WTC11 (cell line): ENCODE data around the gene NIN. TPM values are rescaled to one million over a fixed set of nuclear protein-coding genes. Genes with fewer than 3 reads are reported as not detected.

Experiments
- ATAC-seq: fragments of 200-7000 bp; cut with Tn5 transposase; 2 replicates; pipeline ENCODE4 v1.10.0; 2021; ENCODE audit warnings: mild to moderate bottlenecking, moderate library complexity
- CTCF ChIA-PET: fragments of 300-600 bp; sonication (Branson Sonifier 250); formaldehyde crosslinking; loops from one replicate; lab custom pipeline; 2021; ENCODE audit warnings: antibody characterized with exemption; lab: Charles Lee
- POLR2A ChIA-PET: fragments of 350-600 bp; sonication (Branson Sonifier 250); formaldehyde crosslinking; loops from one replicate; lab custom pipeline; 2021; ENCODE audit warnings: antibody characterized with exemption; lab: Charles Lee
- DNase-seq: peaks from one replicate; pipeline ENCODE4 v3.0.0; 2021; ENCODE audit warnings: low spot score
- H3K27ac Mint-ChIP-seq: 2 replicates; pipeline ENCODE4 v1.8.0; 2021; ENCODE audit warnings: mixed read lengths
- H3K27me3 Mint-ChIP-seq: 2 replicates; pipeline ENCODE4 v1.8.0; 2021; ENCODE audit warnings: low read depth, mild to moderate bottlenecking, moderate library complexity, mixed read lengths
- H3K36me3 Mint-ChIP-seq: 2 replicates; pipeline ENCODE4 v1.8.0; 2021; ENCODE audit warnings: mixed read lengths
- H3K4me1 Mint-ChIP-seq: 2 replicates; pipeline ENCODE4 v1.8.0; 2022; ENCODE audit warnings: mixed read lengths
- H3K4me3 Mint-ChIP-seq: 2 replicates; pipeline ENCODE4 v1.8.0; 2021; ENCODE audit warnings: mild to moderate bottlenecking, moderate library complexity, mixed read lengths
- H3K9me3 Mint-ChIP-seq: 2 replicates; pipeline ENCODE4 v1.8.0; 2021; ENCODE audit warnings: mixed read lengths
- ATF1 ChIP-seq: sonication (generic); formaldehyde crosslinking; IDR thresholded peaks from 2 replicates; pipeline ENCODE4 v1.8.1; 2023; ENCODE audit warnings: mild to moderate bottlenecking, moderate library complexity, missing genetic modification reagents
- CREB1 ChIP-seq: sonication (generic); formaldehyde crosslinking; IDR thresholded peaks from 2 replicates; pipeline ENCODE4 v1.8.0; 2023; ENCODE audit warnings: mild to moderate bottlenecking, missing genetic modification reagents
- CREM ChIP-seq: sonication (generic); formaldehyde crosslinking; IDR thresholded peaks from 2 replicates; pipeline ENCODE4 v1.8.1; 2022; ENCODE audit warnings: mild to moderate bottlenecking, missing genetic modification reagents, moderate library complexity
- CTCF ChIP-seq: fragments of 200-600 bp; IDR thresholded peaks from 2 replicates; pipeline ENCODE4 v1.8.0; 2022; ENCODE audit warnings: antibody characterized with exemption
- E2F1 ChIP-seq: sonication (generic); formaldehyde crosslinking; IDR thresholded peaks from 2 replicates; pipeline ENCODE4 v1.8.0; 2022; ENCODE audit warnings: mild to moderate bottlenecking, missing genetic modification reagents
- E2F5 ChIP-seq: sonication (generic); formaldehyde crosslinking; IDR thresholded peaks from 2 replicates; pipeline ENCODE4 v1.8.1; 2022; ENCODE audit warnings: mild to moderate bottlenecking, moderate library complexity, missing genetic modification reagents
- ELF4 ChIP-seq: sonication (generic); formaldehyde crosslinking; IDR thresholded peaks from 2 replicates; pipeline ENCODE4 v1.8.1; 2022; ENCODE audit warnings: low read depth, mild to moderate bottlenecking, moderate library complexity, missing genetic modification reagents
- ETV6 ChIP-seq: sonication (generic); formaldehyde crosslinking; IDR thresholded peaks from 2 replicates; pipeline ENCODE4 v1.8.1; 2022; ENCODE audit warnings: mild to moderate bottlenecking, missing genetic modification reagents
- FOXK1 ChIP-seq: sonication (generic); formaldehyde crosslinking; IDR thresholded peaks from 2 replicates; pipeline ENCODE4 v1.8.0; 2022; ENCODE audit warnings: mild to moderate bottlenecking, moderate library complexity, missing genetic modification reagents
- GTF2I ChIP-seq: fragments of 250-450 bp; sonication (Bioruptor Pico); conservative IDR thresholded peaks from 2 replicates; pipeline ENCODE4 v1.4.0; 2021; ENCODE audit warnings: mild to moderate bottlenecking
- HMGXB4 ChIP-seq: sonication (generic); formaldehyde crosslinking; IDR thresholded peaks from 2 replicates; pipeline ENCODE4 v1.8.1; 2023; ENCODE audit warnings: mild to moderate bottlenecking, moderate library complexity, missing genetic modification reagents
- JAZF1 ChIP-seq: fragments of 250-450 bp; sonication (Bioruptor Pico); IDR thresholded peaks from 2 replicates; pipeline ENCODE4 v1.9.0; 2021; ENCODE audit warnings: moderate library complexity, mild to moderate bottlenecking, inconsistent platforms
- NR2C2 ChIP-seq: sonication (generic); formaldehyde crosslinking; IDR thresholded peaks from 2 replicates; pipeline ENCODE4 v1.8.0; 2022; ENCODE audit warnings: mild to moderate bottlenecking, missing genetic modification reagents
- NR3C1 ChIP-seq: sonication (generic); formaldehyde crosslinking; conservative IDR thresholded peaks from 2 replicates; pipeline ENCODE4 v1.8.1; 2023; ENCODE audit warnings: low read depth, mild to moderate bottlenecking, missing genetic modification reagents
- SMAD4 ChIP-seq: sonication (generic); formaldehyde crosslinking; IDR thresholded peaks from 2 replicates; pipeline ENCODE4 v1.8.0; 2022; ENCODE audit warnings: mild to moderate bottlenecking, missing genetic modification reagents
- SOX15 ChIP-seq: fragments of 250-450 bp; sonication (Bioruptor Pico); IDR thresholded peaks from 2 replicates; pipeline ENCODE4 v1.9.0; 2021; ENCODE audit warnings: mild to moderate bottlenecking
- SP1 ChIP-seq: sonication (generic); formaldehyde crosslinking; conservative IDR thresholded peaks from 2 replicates; pipeline ENCODE4 v1.8.1; 2022; ENCODE audit warnings: missing genetic modification reagents
- TEAD1 ChIP-seq: sonication (generic); formaldehyde crosslinking; IDR thresholded peaks from 2 replicates; pipeline ENCODE4 v1.8.0; 2022; ENCODE audit warnings: mild to moderate bottlenecking, missing genetic modification reagents
- USF1 ChIP-seq: sonication (generic); formaldehyde crosslinking; IDR thresholded peaks from 2 replicates; pipeline ENCODE4 v1.8.0; 2022; ENCODE audit warnings: mild to moderate bottlenecking, missing genetic modification reagents
- ZBTB21 ChIP-seq: sonication (generic); formaldehyde crosslinking; IDR thresholded peaks from 2 replicates; pipeline ENCODE4 v1.8.1; 2023; ENCODE audit warnings: mild to moderate bottlenecking, missing genetic modification reagents, borderline replicate concordance
- ZMAT4 ChIP-seq: fragments of 250-450 bp; sonication (Bioruptor Pico); IDR thresholded peaks from 2 replicates; pipeline ENCODE4 v1.9.0; 2021; ENCODE audit warnings: mild to moderate bottlenecking
- ZNF138 ChIP-seq: sonication (generic); formaldehyde crosslinking; conservative IDR thresholded peaks from 2 replicates; pipeline ENCODE4 v1.8.1; 2022; ENCODE audit warnings: mild to moderate bottlenecking, moderate library complexity, missing genetic modification reagents
- ZNF396 ChIP-seq: fragments of 250-450 bp; sonication (Bioruptor Pico); IDR thresholded peaks from 2 replicates; pipeline ENCODE4 v1.8.0; 2021; ENCODE audit warnings: mild to moderate bottlenecking, moderate library complexity, borderline replicate concordance
- ZNF532 ChIP-seq: fragments of 250-450 bp; sonication (Bioruptor Pico); IDR thresholded peaks from 2 replicates; pipeline ENCODE4 v1.9.0; 2021; ENCODE audit warnings: mild to moderate bottlenecking, borderline replicate concordance
- total RNA-seq: library from RNA; stranded (reverse); gene quantifications from 3 replicates; pipeline ENCODE4 v1.2.3, GENCODE V29; 2021

The NIN gene
- total RNA-seq, 1 experiment from 2014 or later, result 23.8 TPM

- TF ChIP-seq HMGXB4 (CRISPR knock-in tag) (no peak), TEAD1 (no peak), ELF4 (CRISPR knock-in tag) (no peak), ZNF396 (CRISPR knock-in tag) (no peak), CREM (no peak), GTF2I (CRISPR knock-in tag) (no peak), USF1 (CRISPR knock-in tag) (no peak), FOXK1 (CRISPR knock-in tag) (no peak), JAZF1 (CRISPR knock-in tag) (no peak), ZNF532 (no peak), E2F5 (CRISPR knock-in tag) (no peak), SOX15 (CRISPR knock-in tag) (no peak), NR2C2 (CRISPR knock-in tag) (no peak), SMAD4 (CRISPR knock-in tag) (no peak), SP1 (CRISPR knock-in tag) (no peak)
- TF ChIP-seq, all 79 proteins: peak for 0
- Mint-ChIP-seq H3K4me1 (no peaks in the 10 kb centered on the region), H3K36me3 (peaks cover 60% of the 10 kb centered on the region), H3K27ac (no peak overlapping the region), H3K4me3 (no peak overlapping the region), H3K9me3 (peaks cover 21% of the 10 kb centered on the region), H3K27me3 (no peaks in the 10 kb centered on the region)
- POLR2A ChIA-PET, result no interaction called here
- ATAC-seq (no peak), DNase-seq (no peak)
- CTCF ChIA-PET, result interaction anchor here (0.9 to 1.1 kb wide), 2 partner anchors 15 to 128 kb away, joined by 3 read pairs; no protein-coding TSS in a partner anchor
These were observed 102.1 kb downstream of the NIN start for GRCh38 chr14:50728836-50729235.

- Mint-ChIP-seq H3K27me3 (no peaks in the 10 kb centered on the region), H3K36me3 (peaks cover 56% of the 10 kb centered on the region), H3K4me1 (no peaks in the 10 kb centered on the region), H3K9me3 (peaks cover 21% of the 10 kb centered on the region), H3K4me3 (no peak overlapping the region), H3K27ac (no peak overlapping the region)
- CTCF ChIA-PET, result interaction anchor here (1.1 kb wide), 1 partner anchor 12 kb away, joined by 4 read pairs; no protein-coding TSS in a partner anchor
- POLR2A ChIA-PET, result no interaction called here
- DNase-seq (no peak), ATAC-seq (no peak)
- TF ChIP-seq ATF1 (CRISPR knock-in tag), result no peak
- TF ChIP-seq ZNF138 (CRISPR knock-in tag), result no peak
- no peak for TF ChIP-seq ZBTB21 (CRISPR knock-in tag)
- no peak for TF ChIP-seq CTCF
- no peak for TF ChIP-seq SMAD4 (CRISPR knock-in tag)
- TF ChIP-seq E2F1 (CRISPR knock-in tag), result no peak
- no peak for TF ChIP-seq ETV6 (CRISPR knock-in tag)
- TF ChIP-seq NR3C1 (CRISPR knock-in tag), result no peak
- no peak for TF ChIP-seq ZMAT4 (CRISPR knock-in tag)
- no peak for TF ChIP-seq CREB1
These were observed 104.4 kb downstream of the NIN start for GRCh38 chr14:50726372-50727107.
